Aorta (tissue), 4 donors: ENCODE measurements around the gene IL12RB2. TPM values are rescaled to one million over a fixed set of nuclear protein-coding genes. Genes with fewer than 3 reads are reported as not detected.

ENCODE experiments used
- polyA plus RNA-seq, 2 donors: library from polyadenylated mRNA; stranded (reverse); fragments of 200-250 nt; gene quantifications; one replicate each; pipeline ENCODE4 v1.2.3, GENCODE V29; 2013
- total RNA-seq, 2 donors: library from RNA; stranded (reverse); fragmentation: NEBNext Ultra II Directional; extraction: Animal tissue kit (Norgen Biotek cat#: 25700); gene quantifications; one replicate each; pipeline ENCODE4 v1.2.1, GENCODE V29; 2021
- donor health status: healthy with polysubstance abuse.
- donor health status: Bipolar disorder and iron deficiency.
- donor health status: DM: no; HTN: no; CAD: no.
- donor health status: DM: yes; HTN: yes; CAD: no.

IL12RB2 gene
- total and polyA plus RNA-seq, 4 donors: 0.08 to 5.3 (median 0.88) TPM; not detected in 1

Other genes with a start within 250 kb of the IL12RB2 start
- gene C1orf141, start 172.9 kb upstream of the IL12RB2 start, total RNA-seq: not detected
- under 1 TPM in 1 of 2 donors, not detected in 1; 0.13 TPM for gene C1orf141, start 172.9 kb upstream of the IL12RB2 start, polyA plus RNA-seq
- gene IL23R, start 141.4 kb upstream of the IL12RB2 start, total RNA-seq: under 1 TPM in 1 of 2 donors, not detected in 1; 0.21 TPM
- not detected for gene IL23R, start 141.4 kb upstream of the IL12RB2 start, polyA plus RNA-seq
- gene SERBP1, start 122.5 kb downstream of the IL12RB2 start, total RNA-seq: 100 to 1,000 TPM; 153 to 157 TPM
- gene SERBP1, start 122.5 kb downstream of the IL12RB2 start, polyA plus RNA-seq: 100 to 1,000 TPM; 104 to 142 TPM